ENCODE data around the gene TLE4.

The TLE4 gene

DNA sequence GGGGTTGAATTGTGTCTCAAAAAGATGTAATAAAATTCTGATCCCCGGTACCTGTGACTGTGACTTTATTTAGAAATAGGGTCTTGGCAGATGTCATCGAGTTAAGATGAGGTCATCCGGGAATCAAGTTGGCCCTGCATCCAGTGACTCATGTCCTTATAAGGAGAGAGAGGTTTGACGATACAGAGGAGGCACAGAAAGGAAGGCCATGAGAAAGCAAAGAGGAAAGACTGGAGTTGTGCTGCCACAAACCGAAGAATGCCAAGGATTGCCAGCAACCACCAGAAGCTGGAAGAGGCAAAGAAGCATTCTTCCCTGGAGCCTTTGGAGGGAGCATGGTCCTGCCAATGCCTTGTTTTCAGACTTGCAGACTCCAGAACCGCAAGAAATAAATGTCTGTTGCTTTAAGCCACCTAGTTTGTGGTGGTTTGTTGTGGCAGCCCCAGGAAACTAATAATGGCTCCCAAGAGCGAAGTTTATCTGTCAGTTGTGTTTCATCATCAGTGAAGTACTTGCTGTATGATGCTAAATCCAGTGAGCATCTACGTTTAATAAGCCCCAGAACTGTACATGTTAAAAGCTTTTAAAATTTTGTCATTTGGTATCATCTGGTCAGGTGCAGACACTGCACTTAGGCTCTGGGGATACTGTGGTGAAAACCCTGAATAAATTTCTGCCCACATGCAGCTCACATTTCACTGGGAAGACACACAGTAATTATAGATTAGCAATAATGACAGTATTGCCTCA is 114.8 kb downstream of the TLE4 start:
- H2AFZ ChIP-seq (ENCODE audit: low read length), result no peak overlapping the region
- H3F3A ChIP-seq (ENCODE audit: insufficient read depth, low read length), result no peaks in the 10 kb centered on the region
- no peaks in the 10 kb centered on the region for H3K79me2 ChIP-seq (ENCODE audit: low read length)
- no peak for DNase-seq
- H3K4me3 ChIP-seq (ENCODE audit: low read length), result no peak overlapping the region
- no peaks in the 10 kb centered on the region for H4K20me1 ChIP-seq (ENCODE audit: insufficient read depth, low read length)
- no peaks in the 10 kb centered on the region for H3K36me3 ChIP-seq (replicated peaks; ENCODE audit: insufficient read depth, low read length)
- H3K27ac ChIP-seq (ENCODE audit: low read length), result no peak overlapping the region
- H3K9me3 ChIP-seq (replicated peaks; ENCODE audit: insufficient read depth, low read length), result no peaks in the 10 kb centered on the region
- H3K27me3 ChIP-seq (replicated peaks; ENCODE audit: insufficient read depth, low read length), result no peaks in the 10 kb centered on the region
- H3K9ac ChIP-seq (ENCODE audit: low read length), result no peak overlapping the region
- TF ChIP-seq, protein P1, sequence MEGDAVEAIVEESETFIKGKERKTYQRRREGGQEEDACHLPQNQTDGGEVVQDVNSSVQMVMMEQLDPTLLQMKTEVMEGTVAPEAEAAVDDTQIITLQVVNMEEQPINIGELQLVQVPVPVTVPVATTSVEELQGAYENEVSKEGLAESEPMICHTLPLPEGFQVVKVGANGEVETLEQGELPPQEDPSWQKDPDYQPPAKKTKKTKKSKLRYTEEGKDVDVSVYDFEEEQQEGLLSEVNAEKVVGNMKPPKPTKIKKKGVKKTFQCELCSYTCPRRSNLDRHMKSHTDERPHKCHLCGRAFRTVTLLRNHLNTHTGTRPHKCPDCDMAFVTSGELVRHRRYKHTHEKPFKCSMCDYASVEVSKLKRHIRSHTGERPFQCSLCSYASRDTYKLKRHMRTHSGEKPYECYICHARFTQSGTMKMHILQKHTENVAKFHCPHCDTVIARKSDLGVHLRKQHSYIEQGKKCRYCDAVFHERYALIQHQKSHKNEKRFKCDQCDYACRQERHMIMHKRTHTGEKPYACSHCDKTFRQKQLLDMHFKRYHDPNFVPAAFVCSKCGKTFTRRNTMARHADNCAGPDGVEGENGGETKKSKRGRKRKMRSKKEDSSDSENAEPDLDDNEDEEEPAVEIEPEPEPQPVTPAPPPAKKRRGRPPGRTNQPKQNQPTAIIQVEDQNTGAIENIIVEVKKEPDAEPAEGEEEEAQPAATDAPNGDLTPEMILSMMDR (IDR thresholded peaks at IDR 0.05; ENCODE audit: low read length), result no peak
- no peak for TF ChIP-seq EZH2phosphoT487 (IDR thresholded peaks at IDR 0.05; ENCODE audit: low read length)
- TF ChIP-seq EZH2 (optimal IDR thresholded peaks at IDR 0.05; ENCODE audit: low read depth, low read length), result no peak
- H3K9me2 ChIP-seq (replicated peaks; ENCODE audit: insufficient read depth, low read length), result no peaks in the 10 kb centered on the region
- no peak overlapping the region for H3K4me2 ChIP-seq (ENCODE audit: low read depth, low read length)
- no peaks in the 10 kb centered on the region for H3K4me1 ChIP-seq (ENCODE audit: low read length)

DNA sequence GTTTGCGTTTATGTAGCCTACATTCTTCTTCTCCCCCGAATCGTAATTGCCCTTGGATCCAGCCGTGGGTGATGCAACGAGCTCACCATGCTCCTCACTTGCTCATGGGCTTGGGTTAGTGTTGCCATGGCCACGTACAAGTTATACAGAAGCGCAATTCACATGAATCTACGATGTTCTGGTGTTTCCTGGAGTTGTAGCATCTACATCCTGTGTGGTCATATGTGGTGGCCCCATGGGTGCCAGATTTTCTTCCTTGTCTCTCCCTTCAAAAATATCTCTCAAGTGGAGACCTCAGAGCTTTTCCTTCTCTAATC is 115.3 kb downstream of the TLE4 start:
- H3K9ac ChIP-seq (ENCODE audit: low read length), result no peak overlapping the region
- H3K27me3 ChIP-seq (replicated peaks; ENCODE audit: insufficient read depth, low read length), result no peaks in the 10 kb centered on the region
- H3K4me1 ChIP-seq (ENCODE audit: low read length), result no peaks in the 10 kb centered on the region
- H3K27ac ChIP-seq (ENCODE audit: low read length), result no peak overlapping the region
- H3K9me3 ChIP-seq (replicated peaks; ENCODE audit: insufficient read depth, low read length), result no peaks in the 10 kb centered on the region
- H2AFZ ChIP-seq (ENCODE audit: low read length), result no peak overlapping the region
- H3K79me2 ChIP-seq (ENCODE audit: low read length), result no peaks in the 10 kb centered on the region
- no peaks in the 10 kb centered on the region for H3F3A ChIP-seq (ENCODE audit: insufficient read depth, low read length)
- H4K20me1 ChIP-seq (ENCODE audit: insufficient read depth, low read length), result no peaks in the 10 kb centered on the region
- TF ChIP-seq EZH2 (optimal IDR thresholded peaks at IDR 0.05; ENCODE audit: low read depth, low read length) (no peak), EZH2phosphoT487 (IDR thresholded peaks at IDR 0.05; ENCODE audit: low read length) (no peak)
- TF ChIP-seq, protein P1 (IDR thresholded peaks at IDR 0.05; ENCODE audit: low read length), result no peak
- H3K4me3 ChIP-seq (ENCODE audit: low read length), result no peak overlapping the region
- no peak for DNase-seq
- H3K9me2 ChIP-seq (replicated peaks; ENCODE audit: insufficient read depth, low read length), result no peaks in the 10 kb centered on the region
- no peak overlapping the region for H3K4me2 ChIP-seq (ENCODE audit: low read depth, low read length)
- no peaks in the 10 kb centered on the region for H3K36me3 ChIP-seq (replicated peaks; ENCODE audit: insufficient read depth, low read length)

GRCh38 chr9:79688363-79688762 is 116.6 kb downstream of the TLE4 start:
- Histone ChIP-seq H3K4me2 (ENCODE audit: low read depth, low read length) (no peak overlapping the region), H3K4me3 (ENCODE audit: low read length) (no peak overlapping the region), H3K27ac (ENCODE audit: low read length) (no peak overlapping the region), H3K36me3 (replicated peaks; ENCODE audit: insufficient read depth, low read length) (no peaks in the 10 kb centered on the region), H3K9me2 (replicated peaks; ENCODE audit: insufficient read depth, low read length) (no peaks in the 10 kb centered on the region), H3F3A (ENCODE audit: insufficient read depth, low read length) (no peaks in the 10 kb centered on the region), H3K79me2 (ENCODE audit: low read length) (no peaks in the 10 kb centered on the region), H3K27me3 (replicated peaks; ENCODE audit: insufficient read depth, low read length) (no peaks in the 10 kb centered on the region), H3K4me1 (ENCODE audit: low read length) (no peaks in the 10 kb centered on the region), H2AFZ (ENCODE audit: low read length) (no peak overlapping the region), H4K20me1 (ENCODE audit: insufficient read depth, low read length) (no peaks in the 10 kb centered on the region), H3K9me3 (replicated peaks; ENCODE audit: insufficient read depth, low read length) (no peaks in the 10 kb centered on the region), H3K9ac (ENCODE audit: low read length) (no peak overlapping the region)
- DNase-seq, result no peak
- TF ChIP-seq EZH2phosphoT487 (IDR thresholded peaks at IDR 0.05; ENCODE audit: low read length), result no peak
- no peak for TF ChIP-seq EZH2 (optimal IDR thresholded peaks at IDR 0.05; ENCODE audit: low read depth, low read length)
- TF ChIP-seq, protein P1 (IDR thresholded peaks at IDR 0.05; ENCODE audit: low read length), result no peak
